ENCODE measurements around the gene KLK1. TPM values are rescaled to one million over a fixed set of nuclear protein-coding genes. Genes with fewer than 3 reads are reported as not detected.

KLK1 gene
- polyA plus RNA-seq, 1 donor from 2014 or later, result not detected

- Histone ChIP-seq H3K79me2 (replicated peaks; ENCODE audit: insufficient read depth, low read length) (no peaks in the 10 kb centered on the region), H2AFZ (ENCODE audit: low read depth, low read length) (no peak overlapping the region), H3K9me3 (ENCODE audit: low read length) (no peaks in the 10 kb centered on the region), H3F3A (ENCODE audit: insufficient read depth, low read length, poor library complexity, severe bottlenecking) (no peaks in the 10 kb centered on the region), H3K9ac (ENCODE audit: low read length) (no peak overlapping the region), H3K9me2 (ENCODE audit: insufficient read depth, low read length) (no peaks in the 10 kb centered on the region), H4K20me1 (ENCODE audit: insufficient read depth) (no peaks in the 10 kb centered on the region), H3K4me2 (ENCODE audit: low read length) (no peak overlapping the region), H3K27me3 (ENCODE audit: insufficient read depth, low read depth, low read length) (no peaks in the 10 kb centered on the region), H3K27ac (ENCODE audit: low read length) (no peak overlapping the region), H3K36me3 (ENCODE audit: insufficient read depth, low read length) (no peaks in the 10 kb centered on the region), H3K4me3 (ENCODE audit: low read length) (no peak overlapping the region)
- no peak for TF ChIP-seq REST (IDR thresholded peaks at IDR 0.05; ENCODE audit: borderline replicate concordance)
- no peak for TF ChIP-seq TAF1 (IDR thresholded peaks at IDR 0.05; ENCODE audit: low read depth)
- no peak for TF ChIP-seq CTCF (IDR thresholded peaks at IDR 0.05; ENCODE audit: poor library complexity, severe bottlenecking)
- no peak for TF ChIP-seq EZH2 (IDR thresholded peaks at IDR 0.05; ENCODE audit: borderline replicate concordance, insufficient read depth, low read length, poor library complexity, severe bottlenecking)
- TF ChIP-seq EP300 (conservative IDR thresholded peaks at IDR 0.05; ENCODE audit: poor library complexity, severe bottlenecking), result no peak
- TF ChIP-seq SMC3 (conservative IDR thresholded peaks at IDR 0.05; ENCODE audit: poor library complexity), result no peak
- no peak for TF ChIP-seq RAD21 (conservative IDR thresholded peaks at IDR 0.05)
- TF ChIP-seq MXI1 (conservative IDR thresholded peaks at IDR 0.05; ENCODE audit: poor library complexity, severe bottlenecking), result no peak
- TF ChIP-seq POLR2AphosphoS5 (IDR thresholded peaks at IDR 0.05), result no peak
Observed at GRCh38 chr19:50850738-50851137, 27.2 kb upstream of the KLK1 start.

- Histone ChIP-seq H3K9ac (ENCODE audit: low read length) (no peak overlapping the region), H4K20me1 (ENCODE audit: insufficient read depth) (no peaks in the 10 kb centered on the region), H3K27me3 (ENCODE audit: insufficient read depth, low read depth, low read length) (no peaks in the 10 kb centered on the region), H3K79me2 (replicated peaks; ENCODE audit: insufficient read depth, low read length) (no peaks in the 10 kb centered on the region), H2AFZ (ENCODE audit: low read depth, low read length) (no peak overlapping the region), H3K4me2 (ENCODE audit: low read length) (no peak overlapping the region), H3K9me3 (ENCODE audit: low read length) (no peaks in the 10 kb centered on the region), H3F3A (ENCODE audit: insufficient read depth, low read length, poor library complexity, severe bottlenecking) (no peaks in the 10 kb centered on the region), H3K4me3 (ENCODE audit: low read length) (no peak overlapping the region), H3K27ac (ENCODE audit: low read length) (no peak overlapping the region), H3K9me2 (ENCODE audit: insufficient read depth, low read length) (no peaks in the 10 kb centered on the region), H3K36me3 (ENCODE audit: insufficient read depth, low read length) (no peaks in the 10 kb centered on the region)
- no peak for TF ChIP-seq EZH2 (IDR thresholded peaks at IDR 0.05; ENCODE audit: borderline replicate concordance, insufficient read depth, low read length, poor library complexity, severe bottlenecking)
- TF ChIP-seq MXI1 (conservative IDR thresholded peaks at IDR 0.05; ENCODE audit: poor library complexity, severe bottlenecking), result no peak
- TF ChIP-seq RAD21 (conservative IDR thresholded peaks at IDR 0.05), result no peak
- no peak for TF ChIP-seq CTCF (IDR thresholded peaks at IDR 0.05; ENCODE audit: poor library complexity, severe bottlenecking)
- TF ChIP-seq REST (IDR thresholded peaks at IDR 0.05; ENCODE audit: borderline replicate concordance), result no peak
- no peak for TF ChIP-seq TAF1 (IDR thresholded peaks at IDR 0.05; ENCODE audit: low read depth)
- no peak for TF ChIP-seq POLR2AphosphoS5 (IDR thresholded peaks at IDR 0.05)
- TF ChIP-seq EP300 (conservative IDR thresholded peaks at IDR 0.05; ENCODE audit: poor library complexity, severe bottlenecking), result no peak
- TF ChIP-seq SMC3 (conservative IDR thresholded peaks at IDR 0.05; ENCODE audit: poor library complexity), result no peak
Observed at GRCh38 chr19:50844296-50844935, 20.8 kb upstream of the KLK1 start.

Measured in neural cell (in vitro differentiated cells).